Omental fat pad (tissue), 4 donors: ENCODE results near the gene NUDT4. TPM values are rescaled to one million over a fixed set of nuclear protein-coding genes. Genes with fewer than 3 reads are reported as not detected.
"Not testable (repeated sequence)": the region's sequence is repeated elsewhere in the genome, so short reads cannot be mapped to it uniquely, and the experiment has no call there.

Source experiments
- ATAC-seq: fragments of 150-250 bp; one replicate; pipeline ENCODE4 v1.9.1; 2016; ENCODE audit warnings: mild to moderate bottlenecking, moderate library complexity; ENCODE audit not compliant: low FRiP score
- DNase-seq: peaks from one replicate; pipeline ENCODE4 v3.0.0-alpha.2; 2019; ENCODE audit warnings: low spot score
- CTCF ChIP-seq, 3 donors: fragments of 450-650 bp; IDR thresholded peaks; one replicate each; pipeline ENCODE4 v1.5.1; 2016 to 2017; ENCODE audit warnings: antibody characterized with exemption in 3 of 3, mild to moderate bottlenecking in 3 of 3, moderate library complexity in 2 of 3
- total RNA-seq, 4 donors: library from RNA; depleted of rRNA; stranded (reverse); fragments of >200 nt; gene quantifications; one replicate each; pipeline ENCODE4 v1.1.0, GENCODE V29; 2016

Gene NUDT4
- total RNA-seq, 4 donors from 2014 or later, result 43.1 to 81.3 (median 55.6) TPM

- ATAC-seq, DNase-seq: not testable (repeated sequence)
These were observed 34.7 kb downstream of the NUDT4 start for GRCh38 chr12:93412396-93412795.

DNA sequence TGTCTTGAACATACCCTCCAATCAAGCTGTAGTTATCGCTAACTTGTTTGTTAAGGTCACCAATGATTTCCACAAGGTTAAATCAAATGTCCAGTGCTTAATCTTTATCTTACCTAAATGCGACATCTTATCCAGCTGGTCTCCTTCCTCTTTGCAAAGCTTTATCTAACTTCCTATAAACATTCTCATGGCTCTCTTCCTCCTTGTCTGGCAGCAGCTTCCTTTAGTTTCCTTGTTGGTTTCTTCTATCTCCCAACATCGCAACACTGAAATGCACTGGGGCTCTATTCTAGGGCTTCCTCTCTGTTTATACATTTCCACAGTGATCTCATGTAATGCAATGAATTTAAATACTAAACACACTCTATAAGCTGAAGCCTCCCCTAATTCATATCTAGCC lies 35.3 kb downstream of the NUDT4 start:
- TF ChIP-seq CTCF (IDR thresholded peaks at IDR 0.05), result no peak
- no peak for ATAC-seq
- DNase-seq, result no peak

GRCh38 chr12:93415723-93416464 lies 38.2 kb downstream of the NUDT4 start:
- ATAC-seq (no peak), DNase-seq (no peak)
- no peak for TF ChIP-seq CTCF (IDR thresholded peaks at IDR 0.05)

DNA sequence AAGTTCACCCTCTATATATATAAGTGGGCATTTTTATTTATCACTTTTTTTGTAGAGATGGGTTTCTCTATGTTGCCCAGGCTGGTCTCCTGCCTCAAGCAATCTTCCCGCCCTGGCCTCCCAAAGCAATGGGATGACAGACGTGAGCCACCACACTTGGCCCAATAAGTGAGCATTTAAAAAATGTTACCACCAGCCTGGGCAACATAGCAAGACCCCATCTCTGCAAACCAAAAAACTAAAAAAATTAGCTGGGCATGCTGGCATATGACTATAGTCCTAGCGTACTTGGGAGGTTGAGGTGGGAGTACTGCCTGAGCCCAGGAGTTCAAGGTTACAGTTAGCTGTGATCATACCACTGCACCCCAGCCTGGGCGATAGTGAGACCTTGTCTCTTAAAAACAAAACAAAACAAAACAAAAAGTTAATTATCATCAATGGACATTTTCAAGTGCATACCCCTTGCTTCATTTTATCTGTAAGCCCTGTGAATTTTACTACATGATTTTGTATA lies 40.3 kb downstream of the NUDT4 start:
- TF ChIP-seq CTCF (IDR thresholded peaks at IDR 0.05), result no peak
- DNase-seq, result no peak
- no peak for ATAC-seq

GRCh38 chr12:93419388-93420034 lies 41.8 kb downstream of the NUDT4 start:
- DNase-seq (no peak), ATAC-seq (no peak)
- no peak for TF ChIP-seq CTCF (IDR thresholded peaks at IDR 0.05)

DNA sequence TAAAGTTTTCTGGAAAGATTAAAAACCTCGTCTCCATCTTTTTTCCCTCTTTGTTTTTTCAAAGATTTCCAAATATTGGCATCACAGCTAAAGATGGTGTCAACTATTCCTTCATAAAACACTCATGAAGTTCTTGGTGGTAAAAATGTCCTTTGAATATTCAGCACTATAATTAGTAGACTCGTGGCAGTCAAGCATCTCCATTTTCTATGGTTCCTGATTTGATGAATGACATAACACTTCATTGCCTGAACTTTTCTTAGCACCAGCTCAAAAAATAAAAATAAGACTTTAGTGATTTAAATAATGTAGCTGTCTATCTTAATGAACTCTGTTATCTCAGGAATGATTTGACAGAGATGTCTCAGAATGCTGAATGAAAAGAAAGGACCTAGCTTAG lies 44.3 kb downstream of the NUDT4 start:
- DNase-seq, result no peak
- TF ChIP-seq CTCF (IDR thresholded peaks at IDR 0.05), result no peak
- no peak for ATAC-seq

- no peak for TF ChIP-seq CTCF (IDR thresholded peaks at IDR 0.05)
- no peak for DNase-seq
- no peak for ATAC-seq
These were observed 48.1 kb downstream of the NUDT4 start for GRCh38 chr12:93425736-93426411.
